ENCODE data around the gene MOB2.

Gene MOB2

DNA sequence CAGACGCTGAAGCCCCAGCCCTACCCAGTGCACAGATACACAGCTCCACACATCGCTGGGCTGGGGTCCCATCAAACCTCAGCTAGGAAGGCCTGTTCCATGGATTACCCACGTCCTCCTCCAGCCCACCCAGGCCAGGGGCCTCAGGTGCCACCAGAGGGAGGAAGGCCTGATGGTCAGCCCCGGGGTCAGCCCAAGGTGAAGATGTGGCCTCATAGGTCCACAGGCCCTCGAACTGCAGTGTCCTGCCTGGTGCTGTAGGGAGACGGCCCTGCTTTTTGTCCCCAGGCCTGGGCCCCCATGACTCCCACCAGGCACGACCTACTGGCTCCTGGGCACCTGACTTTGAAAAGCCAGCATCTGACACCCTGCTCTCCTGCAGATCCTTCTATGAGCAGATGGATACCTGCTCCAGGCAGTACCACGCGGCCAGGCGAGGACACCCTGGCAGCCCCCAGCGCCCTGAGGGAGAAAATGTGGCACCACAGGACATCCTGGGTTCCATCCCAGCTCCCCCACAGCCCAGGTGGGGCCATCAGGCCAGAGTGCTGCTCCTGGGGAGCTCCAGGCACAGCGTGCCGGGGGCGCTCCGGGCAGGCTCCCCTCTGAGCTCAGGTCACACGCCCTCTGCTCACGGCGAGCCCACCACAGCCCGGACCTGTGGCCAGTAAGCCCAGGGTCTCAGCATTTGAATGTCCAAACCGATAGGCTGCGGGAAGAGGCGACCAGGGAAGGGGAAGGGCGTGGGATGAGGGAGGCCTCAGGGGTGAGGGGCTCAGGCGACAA, 15.8 kb upstream of the MOB2 start:
- H3K27me3 Mint-ChIP-seq = no peaks in the 10 kb centered on the region
- no peak overlapping the region for H3K4me3 Mint-ChIP-seq
- DNase-seq = no peak
- H3K27ac Mint-ChIP-seq = peak overlapping the region; percentile 66
- H3K4me1 Mint-ChIP-seq (ENCODE audit: low read depth) = peaks cover 38% of the 10 kb centered on the region
- no peaks in the 10 kb centered on the region for H3K9me3 Mint-ChIP-seq
- H3K36me3 Mint-ChIP-seq (ENCODE audit: low read depth) = peaks cover 30% of the 10 kb centered on the region

DNA sequence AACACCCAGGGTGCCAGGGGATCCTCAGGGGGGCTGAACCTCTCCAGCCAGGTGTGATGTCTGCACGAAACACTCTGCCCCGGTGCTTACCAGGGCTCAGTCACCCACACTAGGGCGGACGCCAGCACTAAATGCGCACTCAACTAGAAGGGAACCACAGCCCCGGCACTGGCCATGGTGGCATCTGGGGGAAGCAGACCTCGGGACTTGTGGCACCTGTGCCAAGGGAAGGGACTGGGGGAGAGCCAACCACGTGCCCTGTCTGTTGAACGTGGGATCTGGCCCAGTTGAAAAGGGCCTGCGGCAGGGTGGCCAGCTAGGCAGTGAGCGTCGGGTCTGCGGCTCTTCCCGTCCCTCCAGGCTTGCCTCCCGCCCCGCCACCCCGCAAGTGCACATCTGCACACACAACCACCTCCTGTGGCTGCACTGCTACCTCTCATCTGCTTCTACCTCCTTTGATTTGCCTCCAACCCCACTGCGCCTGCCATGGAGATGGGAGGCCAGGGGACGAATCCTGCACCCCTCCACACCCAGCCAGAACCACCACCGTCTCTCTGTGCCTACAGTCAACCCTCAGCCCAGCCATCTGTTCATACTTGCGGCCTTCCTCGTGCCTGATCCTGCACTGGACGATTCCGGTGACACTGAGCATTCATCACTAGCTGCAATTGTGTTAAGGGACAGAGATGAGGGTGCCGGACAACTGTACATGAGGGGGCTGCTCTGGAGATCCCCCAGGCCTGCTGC, 15.0 kb upstream of the MOB2 start:
- Mint-ChIP-seq H3K27ac (peak overlapping the region; percentile 66), H3K4me1 (ENCODE audit: low read depth) (peaks cover 43% of the 10 kb centered on the region), H3K36me3 (ENCODE audit: low read depth) (peaks cover 30% of the 10 kb centered on the region)

DNA sequence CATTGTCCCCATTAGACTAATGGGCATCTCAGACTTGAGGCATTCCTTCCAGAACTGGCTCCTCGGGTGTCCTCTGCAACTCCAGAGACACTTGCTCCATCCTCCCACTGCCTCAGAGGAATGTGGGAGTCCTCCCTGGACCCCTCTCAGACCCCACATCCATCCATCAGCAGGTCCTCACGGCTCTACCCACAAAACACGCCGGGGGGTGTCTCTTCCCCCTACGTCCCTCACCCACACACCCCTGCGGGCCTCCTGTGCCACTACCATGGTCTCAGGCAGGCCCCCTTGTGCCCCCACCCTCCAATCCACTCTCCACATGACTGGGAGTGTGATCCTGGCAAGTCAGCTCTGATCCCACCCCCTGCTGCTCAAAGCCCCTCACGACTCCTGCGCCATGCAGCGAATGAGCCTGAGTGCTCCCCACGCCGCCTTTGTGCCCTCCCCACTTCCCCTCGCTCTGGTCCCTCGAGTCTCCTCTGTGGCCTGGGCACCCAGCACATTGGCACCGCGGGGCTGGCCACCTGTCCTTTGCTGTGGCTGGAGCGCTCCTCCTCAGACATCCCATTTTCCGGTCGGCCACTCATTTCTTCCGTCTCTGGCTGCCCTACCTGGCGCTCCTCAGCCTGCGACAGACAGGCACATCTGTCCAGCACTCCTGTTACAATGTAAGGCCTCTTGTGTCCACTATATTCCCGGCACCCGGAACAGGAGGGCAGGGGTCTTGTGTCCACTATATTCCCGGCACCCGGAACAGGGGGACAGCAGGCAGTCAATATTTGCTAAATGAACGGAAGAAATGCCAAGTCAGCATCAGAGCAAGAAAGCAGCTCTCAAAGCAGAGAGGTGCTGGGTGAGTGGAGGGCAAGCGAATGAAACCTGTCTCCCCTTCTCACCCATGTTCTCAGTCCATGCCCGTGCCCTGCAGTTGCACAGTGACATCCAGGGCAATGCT, 14.2 kb upstream of the MOB2 start:
- Mint-ChIP-seq H3K4me1 (ENCODE audit: low read depth) (peaks cover 49% of the 10 kb centered on the region), H3K27ac (peak overlapping the region; percentile 64), H3K27me3 (no peaks in the 10 kb centered on the region), H3K36me3 (ENCODE audit: low read depth) (peaks cover 30% of the 10 kb centered on the region), H3K9me3 (no peaks in the 10 kb centered on the region), H3K4me3 (no peak overlapping the region)
- DNase-seq = no peak

More for the DNA sequence above, 15.0 kb upstream of the MOB2 start:
- Mint-ChIP-seq H3K9me3 (no peaks in the 10 kb centered on the region), H3K27me3 (no peaks in the 10 kb centered on the region), H3K4me3 (no peak overlapping the region)
- no peak for DNase-seq

DNA sequence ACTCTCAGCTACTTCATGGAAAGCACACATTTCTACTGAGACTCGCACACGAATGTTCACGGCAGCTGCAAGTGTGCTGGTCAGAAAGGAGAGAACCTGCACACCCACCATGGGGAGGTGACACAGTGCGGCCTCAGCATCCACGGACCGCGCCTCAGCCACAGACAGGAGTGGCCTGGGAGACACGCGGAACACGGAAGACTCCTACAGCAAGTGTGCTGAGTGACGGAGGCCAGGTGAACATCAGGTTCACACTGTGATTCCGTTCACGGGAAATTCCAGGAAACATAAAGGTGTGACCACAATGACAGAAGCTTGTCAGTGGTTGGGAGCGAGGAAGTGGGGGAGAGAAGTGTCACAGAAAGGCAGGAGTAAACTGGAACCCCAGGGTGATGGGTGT, 13.3 kb upstream of the MOB2 start:
- no peak for DNase-seq
- peaks cover 30% of the 10 kb centered on the region for H3K36me3 Mint-ChIP-seq (ENCODE audit: low read depth)
- peaks cover 49% of the 10 kb centered on the region for H3K4me1 Mint-ChIP-seq (ENCODE audit: low read depth)
- no peak overlapping the region for H3K4me3 Mint-ChIP-seq
- H3K27ac Mint-ChIP-seq = no peak overlapping the region
- H3K9me3 Mint-ChIP-seq = no peaks in the 10 kb centered on the region
- no peaks in the 10 kb centered on the region for H3K27me3 Mint-ChIP-seq

DNA sequence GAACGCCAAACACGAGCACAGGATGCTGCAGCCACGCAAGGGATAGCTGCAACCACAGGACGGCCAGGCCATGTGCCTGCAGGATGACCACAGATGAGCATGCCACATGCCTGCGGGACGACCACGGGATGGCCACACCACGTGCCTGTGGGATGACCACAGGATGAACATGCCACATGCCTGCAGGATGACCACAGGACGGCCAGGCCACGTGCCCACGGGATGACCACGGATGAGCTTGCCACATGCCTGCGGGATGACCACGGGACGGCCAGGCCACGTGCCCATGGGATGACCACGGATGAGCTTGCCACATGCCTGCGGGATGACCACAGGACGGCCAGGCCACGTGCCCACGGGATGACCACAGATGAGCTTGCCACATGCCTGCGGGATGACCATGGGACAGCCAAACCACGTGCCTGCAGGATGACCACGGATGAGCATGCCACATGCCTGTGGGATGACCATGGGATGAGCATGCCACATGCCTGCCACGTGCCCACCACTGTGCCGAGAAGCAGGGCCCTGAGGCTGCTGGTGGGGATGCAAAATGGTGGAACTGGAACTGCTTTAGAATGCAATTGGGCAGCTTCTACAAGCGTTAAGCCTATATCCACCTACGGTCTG, 12.8 kb upstream of the MOB2 start:
- DNase-seq = no peak
- Mint-ChIP-seq H3K4me3 (no peak overlapping the region), H3K36me3 (ENCODE audit: low read depth) (peaks cover 30% of the 10 kb centered on the region), H3K27me3 (no peaks in the 10 kb centered on the region), H3K4me1 (ENCODE audit: low read depth) (peaks cover 53% of the 10 kb centered on the region), H3K9me3 (no peaks in the 10 kb centered on the region), H3K27ac (no peak overlapping the region)

DNA sequence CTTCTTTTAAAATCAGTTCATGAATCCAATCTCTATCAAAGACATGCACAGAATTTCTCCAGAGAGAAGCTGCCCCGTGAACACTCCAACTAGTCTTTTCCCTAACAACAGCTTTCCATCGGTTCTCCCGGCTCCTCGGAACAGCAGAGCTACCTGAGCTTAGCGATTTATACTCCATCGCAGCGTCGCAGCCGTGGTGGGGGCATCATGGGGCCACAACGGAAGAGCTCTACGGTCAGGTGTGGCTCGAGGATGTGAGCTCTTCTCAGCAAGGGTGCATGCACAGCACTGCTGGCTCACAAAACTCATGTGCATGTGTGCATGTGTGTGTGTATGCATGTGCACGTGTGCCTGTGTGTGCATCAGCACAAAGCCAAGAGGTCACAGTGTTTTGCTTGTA, 11.7 kb upstream of the MOB2 start:
- Mint-ChIP-seq H3K9me3 (no peaks in the 10 kb centered on the region), H3K4me3 (no peak overlapping the region), H3K27ac (no peak overlapping the region), H3K27me3 (no peaks in the 10 kb centered on the region), H3K4me1 (ENCODE audit: low read depth) (peaks cover 62% of the 10 kb centered on the region), H3K36me3 (ENCODE audit: low read depth) (peaks cover 30% of the 10 kb centered on the region)
- no peak for DNase-seq

DNA sequence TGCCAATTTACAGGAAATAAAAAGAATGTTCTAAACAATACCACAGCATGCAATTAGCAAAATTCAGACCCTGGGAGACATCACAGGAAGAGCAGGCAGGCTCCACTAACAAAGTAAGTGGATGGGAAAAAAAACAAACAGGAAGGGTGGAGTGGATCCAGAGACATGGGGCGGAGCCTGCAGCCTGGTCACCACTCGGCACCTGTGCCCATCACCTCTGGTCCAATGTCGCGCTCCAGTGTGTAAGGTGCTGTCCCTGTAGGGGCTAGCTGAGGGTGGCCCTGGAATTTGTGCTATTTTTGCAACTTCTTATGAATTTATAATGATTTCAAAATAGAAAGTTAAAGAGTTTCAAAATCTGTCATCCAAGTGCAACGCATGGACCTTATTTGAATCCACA, 11.0 kb upstream of the MOB2 start:
- Mint-ChIP-seq H3K27me3 (no peaks in the 10 kb centered on the region), H3K4me1 (ENCODE audit: low read depth) (peaks cover 63% of the 10 kb centered on the region), H3K27ac (peak overlapping the region; percentile 61), H3K36me3 (ENCODE audit: low read depth) (peaks cover 30% of the 10 kb centered on the region), H3K9me3 (no peaks in the 10 kb centered on the region), H3K4me3 (no peak overlapping the region)
- DNase-seq = no peak

DNA sequence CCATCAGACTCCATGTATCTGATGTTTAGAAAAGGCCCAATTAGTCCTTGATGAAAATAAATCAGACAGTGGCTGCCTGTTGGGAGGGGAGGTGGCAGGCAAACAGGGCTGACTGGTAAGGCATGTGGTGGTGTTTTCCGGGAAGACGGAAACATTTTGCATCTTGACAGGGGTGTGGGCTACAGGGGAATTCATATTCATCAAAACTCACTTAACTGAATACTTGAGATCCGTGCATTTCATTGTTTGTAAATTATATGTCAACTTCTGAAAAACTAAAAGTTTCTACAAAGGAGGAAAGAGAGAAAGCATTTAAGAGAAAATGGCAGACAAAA, 10.1 kb upstream of the MOB2 start:
- Mint-ChIP-seq H3K4me1 (ENCODE audit: low read depth) (peaks cover 64% of the 10 kb centered on the region), H3K4me3 (no peak overlapping the region), H3K36me3 (ENCODE audit: low read depth) (peaks cover 29% of the 10 kb centered on the region), H3K9me3 (no peaks in the 10 kb centered on the region), H3K27ac (no peak overlapping the region), H3K27me3 (no peaks in the 10 kb centered on the region)
- DNase-seq = no peak

DNA sequence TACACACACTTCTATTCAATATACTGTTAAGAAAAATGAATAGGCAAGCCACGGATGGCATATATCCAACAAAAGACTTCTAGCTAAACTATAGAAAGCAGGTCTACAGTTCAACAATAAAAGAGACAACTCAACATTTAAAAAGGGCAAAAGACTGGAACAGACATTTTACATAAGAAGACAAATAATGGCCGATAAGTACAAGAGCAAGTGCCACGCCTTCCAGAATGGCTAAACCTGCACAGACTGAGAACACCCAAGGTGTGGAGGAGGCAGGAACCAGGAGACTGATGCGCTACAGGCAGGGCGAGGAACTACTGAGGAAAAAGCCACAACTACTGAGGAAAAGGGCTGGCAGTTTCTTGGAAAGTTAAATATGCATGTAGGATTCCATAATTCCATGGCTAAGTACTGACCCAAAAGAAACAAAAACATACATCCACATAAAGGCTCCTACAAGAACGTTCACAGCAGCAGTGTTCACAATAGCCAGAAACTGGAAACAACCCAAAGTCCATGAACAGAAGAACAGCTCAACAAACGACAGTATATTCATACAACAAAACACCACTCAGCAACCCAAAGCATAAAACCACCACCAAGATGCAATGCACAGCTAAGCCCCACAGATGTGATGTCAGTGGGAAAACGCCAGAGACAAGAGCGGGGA, 9.6 kb upstream of the MOB2 start:
- Mint-ChIP-seq H3K4me1 (ENCODE audit: low read depth) (peaks cover 63% of the 10 kb centered on the region), H3K27ac (no peak overlapping the region), H3K4me3 (no peak overlapping the region), H3K27me3 (no peaks in the 10 kb centered on the region), H3K36me3 (ENCODE audit: low read depth) (peaks cover 27% of the 10 kb centered on the region), H3K9me3 (no peaks in the 10 kb centered on the region)
- DNase-seq = no peak

DNA sequence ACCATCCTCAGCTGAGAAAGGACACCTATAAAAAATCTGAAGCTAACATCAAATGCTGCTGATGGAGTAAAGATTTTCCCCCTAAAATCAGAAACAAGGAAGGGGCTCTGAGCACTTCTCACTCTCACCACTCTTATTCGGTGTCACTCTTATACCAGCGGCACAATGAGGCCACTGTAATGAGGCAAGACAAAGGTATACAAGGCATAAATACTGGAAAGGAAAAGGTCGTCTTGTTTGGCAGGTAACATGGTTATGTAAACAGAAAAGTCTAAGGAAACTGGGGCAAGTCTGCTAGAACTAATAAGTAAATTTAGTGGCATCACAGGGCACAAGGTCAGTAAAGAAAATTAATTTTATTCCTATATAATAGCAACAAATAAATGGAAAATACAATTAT, 8.1 kb upstream of the MOB2 start:
- Mint-ChIP-seq H3K9me3 (no peaks in the 10 kb centered on the region), H3K4me1 (ENCODE audit: low read depth) (peaks cover 61% of the 10 kb centered on the region), H3K4me3 (no peak overlapping the region), H3K36me3 (ENCODE audit: low read depth) (peaks cover 14% of the 10 kb centered on the region), H3K27ac (no peak overlapping the region), H3K27me3 (no peaks in the 10 kb centered on the region)
- no peak for DNase-seq

DNA sequence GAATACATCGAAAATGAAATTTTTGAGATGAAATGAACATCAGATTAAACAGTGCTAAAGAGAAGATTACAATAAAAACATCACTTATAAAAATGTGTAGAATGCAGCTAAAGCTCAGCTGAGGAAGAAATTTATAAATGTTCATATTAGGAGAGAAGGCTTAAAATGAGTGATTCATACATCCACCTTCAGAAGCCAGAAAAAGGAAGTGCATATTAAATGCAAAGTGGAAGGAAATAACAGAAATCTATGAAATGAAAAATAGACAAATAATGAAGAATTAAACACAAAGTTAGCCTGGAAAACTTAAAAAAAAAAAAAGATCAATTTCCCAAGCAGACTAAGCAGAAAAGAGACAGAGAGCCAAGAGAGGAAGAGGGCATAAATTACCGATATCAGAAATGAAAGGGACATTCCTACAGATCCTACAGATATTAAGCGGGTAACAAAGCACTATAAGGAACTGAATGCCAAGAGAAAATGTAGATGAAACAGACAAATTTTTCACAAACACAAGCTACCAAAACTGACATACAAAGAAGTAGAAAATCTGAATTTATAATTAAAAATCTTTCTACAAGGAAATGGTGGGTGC, 7.2 kb upstream of the MOB2 start:
- no peak overlapping the region for H3K4me3 Mint-ChIP-seq
- H3K27ac Mint-ChIP-seq = no peak overlapping the region
- peaks cover 8% of the 10 kb centered on the region for H3K36me3 Mint-ChIP-seq (ENCODE audit: low read depth)
- H3K9me3 Mint-ChIP-seq = no peaks in the 10 kb centered on the region
- H3K27me3 Mint-ChIP-seq = no peaks in the 10 kb centered on the region
- peaks cover 63% of the 10 kb centered on the region for H3K4me1 Mint-ChIP-seq (ENCODE audit: low read depth)
- DNase-seq = no peak

DNA sequence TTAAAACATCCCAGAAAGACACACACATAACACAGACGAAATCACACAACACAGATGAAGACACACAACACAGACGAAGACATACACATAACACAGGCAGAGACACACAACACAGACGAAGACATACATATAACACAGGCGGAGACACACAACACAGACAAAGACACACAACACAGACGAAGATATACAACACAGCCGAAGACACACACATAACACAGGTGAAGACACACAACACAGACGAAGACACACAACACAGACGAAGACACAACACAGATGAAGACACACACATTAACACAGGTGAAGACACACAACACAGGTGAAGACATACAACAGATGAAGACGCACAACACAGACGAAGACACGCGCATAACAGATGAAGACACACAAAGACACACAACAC, 4.8 kb upstream of the MOB2 start:
- DNase-seq = no peak
- H3K4me3 Mint-ChIP-seq = no peak overlapping the region
- H3K27me3 Mint-ChIP-seq = no peaks in the 10 kb centered on the region
- no peaks in the 10 kb centered on the region for H3K9me3 Mint-ChIP-seq
- H3K4me1 Mint-ChIP-seq (ENCODE audit: low read depth) = peaks cover 55% of the 10 kb centered on the region
- H3K36me3 Mint-ChIP-seq (ENCODE audit: low read depth) = no peaks in the 10 kb centered on the region
- no peak overlapping the region for H3K27ac Mint-ChIP-seq

DNA sequence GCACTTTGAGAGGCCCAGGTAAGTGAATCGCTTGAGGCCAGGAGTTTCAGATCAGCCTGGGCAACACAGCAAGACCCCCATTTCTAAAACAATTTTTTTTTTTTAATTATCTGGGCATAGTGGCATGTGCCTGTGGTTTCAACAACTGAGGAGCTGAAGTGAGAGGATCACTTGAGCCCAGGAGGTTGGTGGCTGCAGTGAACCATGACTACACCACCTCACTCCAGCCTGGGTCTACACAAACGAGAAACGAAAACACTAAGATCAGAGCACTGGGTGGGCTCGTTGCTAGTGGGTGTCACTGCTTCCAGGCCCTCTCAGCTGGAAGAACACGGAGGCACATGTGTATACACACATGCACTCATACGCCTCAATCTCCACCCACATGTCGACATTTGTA, 4.1 kb upstream of the MOB2 start:
- H3K36me3 Mint-ChIP-seq (ENCODE audit: low read depth) = peaks cover under 1% of the 10 kb centered on the region
- no peaks in the 10 kb centered on the region for H3K27me3 Mint-ChIP-seq
- DNase-seq = no peak
- no peaks in the 10 kb centered on the region for H3K9me3 Mint-ChIP-seq
- H3K27ac Mint-ChIP-seq = no peak overlapping the region
- H3K4me1 Mint-ChIP-seq (ENCODE audit: low read depth) = peaks cover 54% of the 10 kb centered on the region
- no peak overlapping the region for H3K4me3 Mint-ChIP-seq

Data from activated T-cell treated with anti-CD3 and anti-CD28 coated beads, Interleukin-2, amount 50 U/mL, for 24 hours (primary cell).